NCI-H82 treated with DMSO at 0.1 percent for 48 hours (cell line): ENCODE results near the gene GPRC5C.

Experiments
- DNase-seq: peaks from one replicate; lab custom pipeline; 2025; ENCODE audit not compliant: unreplicated experiment; lab: John Stamatoyannopoulos, UW

Gene GPRC5C, protein sequence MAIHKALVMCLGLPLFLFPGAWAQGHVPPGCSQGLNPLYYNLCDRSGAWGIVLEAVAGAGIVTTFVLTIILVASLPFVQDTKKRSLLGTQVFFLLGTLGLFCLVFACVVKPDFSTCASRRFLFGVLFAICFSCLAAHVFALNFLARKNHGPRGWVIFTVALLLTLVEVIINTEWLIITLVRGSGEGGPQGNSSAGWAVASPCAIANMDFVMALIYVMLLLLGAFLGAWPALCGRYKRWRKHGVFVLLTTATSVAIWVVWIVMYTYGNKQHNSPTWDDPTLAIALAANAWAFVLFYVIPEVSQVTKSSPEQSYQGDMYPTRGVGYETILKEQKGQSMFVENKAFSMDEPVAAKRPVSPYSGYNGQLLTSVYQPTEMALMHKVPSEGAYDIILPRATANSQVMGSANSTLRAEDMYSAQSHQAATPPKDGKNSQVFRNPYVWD

DNA sequence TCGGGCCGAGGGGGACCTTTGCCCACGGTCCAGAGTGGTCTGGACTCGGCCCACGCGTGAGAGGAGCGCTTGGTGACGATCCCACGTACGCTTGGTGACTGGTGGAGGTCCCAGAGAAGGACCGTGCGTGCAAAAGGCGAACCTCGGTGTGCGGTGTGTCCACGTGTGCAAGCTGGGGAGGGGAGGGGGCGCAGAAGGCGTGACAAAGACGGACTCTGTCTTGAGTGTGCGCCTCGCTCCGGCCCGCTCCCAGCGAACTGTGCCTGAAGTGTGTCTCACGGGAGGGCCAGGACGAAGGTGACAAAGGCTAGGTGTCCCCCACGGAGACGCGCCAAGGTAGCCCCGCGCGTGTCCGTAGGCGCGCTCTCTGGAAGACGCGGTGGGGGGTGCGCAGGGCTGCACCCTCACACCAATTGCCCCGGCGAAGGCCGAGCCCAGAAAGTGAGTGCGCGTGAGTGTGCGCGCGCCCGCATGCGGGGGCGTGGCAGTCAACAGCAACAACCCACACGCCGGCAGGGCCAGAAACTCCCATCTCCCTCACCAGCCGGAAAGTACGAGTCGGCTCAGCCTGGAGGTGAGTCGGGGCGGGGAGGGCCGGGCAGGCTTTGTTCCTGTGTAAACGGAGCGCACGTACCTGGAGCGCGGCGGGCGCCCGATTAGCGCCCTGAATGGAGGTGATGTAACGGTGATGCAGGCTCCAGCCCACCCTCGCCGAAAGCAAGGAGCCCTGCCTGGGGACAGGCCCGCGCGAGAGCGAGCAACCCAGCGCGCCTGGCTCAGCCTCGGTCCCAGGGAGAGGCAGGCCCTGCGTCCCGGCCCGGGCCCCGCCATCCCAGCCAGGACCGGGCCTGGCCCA, at the start of gene GPRC5C:
GPRC5C (plus strand) TSS at position 521 of the 856 bp plus-strand sequence. CDS start 7,689 bp downstream, outside the sequence.
- DNase-seq = no peak

DNA sequence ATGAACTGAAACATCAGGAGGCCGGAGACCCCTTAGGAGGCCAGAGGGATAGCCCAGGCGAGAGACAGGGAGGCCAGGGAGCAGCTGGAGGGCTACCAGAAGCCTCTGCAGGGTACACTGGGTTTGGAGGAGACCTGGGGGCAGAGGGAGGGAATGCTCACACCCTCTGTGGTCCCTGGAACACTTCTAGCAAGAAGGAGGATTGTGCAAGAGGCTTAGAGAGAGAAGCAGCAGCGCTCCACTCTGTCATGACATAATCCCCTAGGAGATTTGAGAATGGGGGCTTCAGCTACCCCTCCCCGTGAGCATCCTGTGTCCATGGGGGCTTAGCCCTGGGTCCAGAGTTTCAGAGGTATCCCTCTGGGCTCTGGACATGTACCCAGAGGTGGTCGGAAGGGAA, 48.7 kb upstream of the GPRC5C start:
- no peak for DNase-seq

DNA sequence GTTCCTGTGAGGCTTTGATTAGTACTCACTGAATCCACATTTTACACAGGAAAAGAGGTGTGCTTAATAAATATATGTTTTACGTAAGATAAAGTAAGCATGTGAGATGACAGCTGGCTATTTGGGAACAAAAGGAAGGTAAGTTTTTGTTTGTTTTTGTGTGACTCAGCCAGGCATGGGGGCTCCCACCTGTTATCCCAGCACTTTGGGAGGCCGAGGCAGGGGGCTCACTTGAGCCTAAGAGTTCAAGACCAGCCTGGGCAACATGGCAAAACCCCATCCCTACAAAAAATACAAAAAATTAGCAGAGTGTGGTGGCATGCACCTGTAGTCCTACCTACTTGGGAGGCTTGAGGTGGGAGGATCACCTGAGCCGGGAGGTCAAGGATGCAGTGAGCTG, 46.7 kb upstream of the GPRC5C start:
- DNase-seq = no peak

DNA sequence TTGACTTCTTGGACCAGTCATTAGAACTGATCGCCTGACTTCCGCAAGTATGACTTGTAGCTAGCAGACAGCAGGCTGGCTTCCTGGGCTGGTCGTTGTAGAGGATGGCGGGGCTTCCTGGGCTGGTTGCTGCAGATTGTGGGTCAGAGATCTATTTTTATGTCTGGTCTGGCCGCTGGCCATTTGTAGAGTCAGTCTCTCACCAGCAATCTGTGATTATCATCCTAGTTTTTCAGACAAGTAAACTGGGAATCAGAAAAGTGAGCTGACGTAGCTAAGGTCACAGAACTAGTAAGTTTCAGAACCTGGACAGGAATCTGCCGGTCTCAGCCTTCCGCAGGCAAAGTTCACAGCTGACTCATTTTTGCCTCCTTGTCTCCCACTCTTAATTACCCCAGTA, 45.5 kb upstream of the GPRC5C start:
- no peak for DNase-seq

DNA sequence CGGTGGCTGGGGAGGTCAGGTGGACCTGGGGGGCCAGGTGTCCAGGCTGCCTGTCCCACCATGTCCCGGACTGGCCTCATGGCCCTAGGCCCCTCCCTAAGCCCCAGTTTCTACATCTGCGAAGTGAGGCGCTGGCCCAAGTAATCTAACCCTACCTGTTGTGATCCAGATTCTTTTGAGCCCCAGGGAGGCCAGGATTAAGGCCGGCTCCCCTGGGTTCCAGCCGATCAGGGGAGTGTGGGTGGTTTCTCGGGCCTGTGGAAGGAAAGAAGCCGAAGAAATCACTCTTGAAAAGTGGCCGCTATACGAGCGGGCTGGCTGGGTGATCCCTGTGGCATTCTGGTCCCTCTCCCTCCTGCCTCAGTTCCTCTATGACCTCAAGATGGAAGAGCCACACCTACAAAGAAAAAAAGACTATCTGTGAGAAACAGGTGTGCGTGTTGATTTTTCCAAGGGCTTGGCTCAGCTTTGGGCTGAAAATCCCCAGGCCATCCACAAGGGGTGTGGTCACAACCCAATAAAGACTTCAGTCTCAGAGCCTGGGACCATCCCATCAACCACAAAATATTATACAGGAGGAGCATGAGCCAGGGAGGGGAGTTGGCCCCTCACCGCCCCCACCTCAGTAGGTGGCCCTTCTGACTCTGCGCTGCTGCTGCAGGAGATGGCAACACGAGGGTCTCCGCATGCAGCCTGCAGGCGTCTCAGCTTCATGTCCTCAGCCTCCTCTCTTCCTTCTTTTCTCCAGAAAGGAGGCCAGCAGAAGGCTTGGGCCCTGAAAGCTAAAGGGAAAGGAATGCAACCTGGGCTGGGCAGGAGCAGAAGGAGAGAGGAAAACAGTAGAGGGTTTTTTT, 44.3 kb upstream of the GPRC5C start:
- no peak for DNase-seq

DNA sequence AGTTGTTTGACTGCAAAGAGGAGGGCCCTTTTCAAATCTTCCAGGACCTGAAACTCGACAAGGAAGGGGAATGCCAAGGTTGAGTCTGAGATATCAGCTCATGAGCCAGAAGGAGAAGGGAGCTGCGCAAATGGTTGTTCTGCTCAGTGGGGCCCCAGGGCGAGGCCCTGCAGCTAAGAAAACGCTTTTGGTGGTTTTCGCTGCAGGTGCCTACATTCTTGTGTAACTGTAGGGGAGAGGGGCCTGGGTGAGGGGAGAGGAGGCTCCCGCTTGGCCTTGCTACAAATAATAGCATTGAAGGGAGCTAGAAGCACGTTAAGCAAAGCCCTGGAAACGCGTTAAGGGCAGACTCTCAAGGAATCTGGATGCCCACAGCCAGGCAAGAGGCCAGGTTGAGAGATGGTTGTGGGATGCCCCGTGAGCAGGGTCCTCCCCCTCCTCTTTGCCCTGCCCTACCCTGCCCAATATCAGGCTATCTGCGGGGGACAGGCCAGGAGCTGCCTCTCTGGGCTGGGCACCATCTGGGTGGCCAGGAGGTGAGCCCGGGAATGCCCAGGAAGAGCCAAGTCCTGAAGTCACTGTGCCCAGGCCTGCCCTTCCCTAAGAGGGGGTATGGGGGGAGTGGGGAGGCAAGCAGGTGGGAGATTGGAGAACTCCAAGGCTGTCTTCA, 42.7 kb upstream of the GPRC5C start:
- DNase-seq = no peak

DNA sequence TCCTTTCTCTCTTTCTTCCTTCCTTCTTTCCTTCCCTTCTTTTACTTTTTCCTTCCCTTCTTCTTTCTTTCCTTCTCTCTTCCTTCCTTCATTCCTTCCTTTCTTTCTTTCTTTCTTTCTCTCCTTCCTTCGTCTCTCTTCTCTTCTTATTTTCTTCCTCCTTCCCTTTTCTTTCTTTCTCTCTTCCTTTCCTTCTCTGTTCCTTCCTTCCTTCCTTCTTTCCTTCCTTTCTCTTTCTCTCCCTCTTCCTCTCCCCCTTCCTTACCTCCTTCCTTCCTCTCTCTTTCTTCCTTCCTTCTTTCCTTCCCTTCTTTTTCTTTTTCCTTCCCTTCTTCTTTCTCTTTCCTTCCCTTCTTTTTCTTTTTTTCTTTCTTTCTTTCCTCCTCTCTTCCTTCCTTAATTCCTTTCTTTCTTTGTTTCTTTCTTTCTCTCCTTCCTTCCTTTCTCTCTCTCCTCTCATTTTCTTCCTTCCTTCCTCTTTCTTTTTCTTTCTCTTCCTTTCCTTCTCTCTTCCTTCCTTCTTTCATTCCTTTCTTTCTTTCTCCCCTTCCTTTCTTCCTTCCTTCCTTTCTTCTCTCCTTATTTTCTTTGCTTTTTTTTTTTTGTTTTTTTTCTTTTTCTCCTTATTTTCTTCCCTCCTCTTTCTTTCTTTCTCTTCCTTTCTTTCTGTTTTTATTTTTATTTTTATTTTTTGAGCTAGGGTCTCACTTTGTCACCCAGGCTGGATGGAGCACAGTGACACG, 41.8 kb upstream of the GPRC5C start:
- no peak for DNase-seq

DNA sequence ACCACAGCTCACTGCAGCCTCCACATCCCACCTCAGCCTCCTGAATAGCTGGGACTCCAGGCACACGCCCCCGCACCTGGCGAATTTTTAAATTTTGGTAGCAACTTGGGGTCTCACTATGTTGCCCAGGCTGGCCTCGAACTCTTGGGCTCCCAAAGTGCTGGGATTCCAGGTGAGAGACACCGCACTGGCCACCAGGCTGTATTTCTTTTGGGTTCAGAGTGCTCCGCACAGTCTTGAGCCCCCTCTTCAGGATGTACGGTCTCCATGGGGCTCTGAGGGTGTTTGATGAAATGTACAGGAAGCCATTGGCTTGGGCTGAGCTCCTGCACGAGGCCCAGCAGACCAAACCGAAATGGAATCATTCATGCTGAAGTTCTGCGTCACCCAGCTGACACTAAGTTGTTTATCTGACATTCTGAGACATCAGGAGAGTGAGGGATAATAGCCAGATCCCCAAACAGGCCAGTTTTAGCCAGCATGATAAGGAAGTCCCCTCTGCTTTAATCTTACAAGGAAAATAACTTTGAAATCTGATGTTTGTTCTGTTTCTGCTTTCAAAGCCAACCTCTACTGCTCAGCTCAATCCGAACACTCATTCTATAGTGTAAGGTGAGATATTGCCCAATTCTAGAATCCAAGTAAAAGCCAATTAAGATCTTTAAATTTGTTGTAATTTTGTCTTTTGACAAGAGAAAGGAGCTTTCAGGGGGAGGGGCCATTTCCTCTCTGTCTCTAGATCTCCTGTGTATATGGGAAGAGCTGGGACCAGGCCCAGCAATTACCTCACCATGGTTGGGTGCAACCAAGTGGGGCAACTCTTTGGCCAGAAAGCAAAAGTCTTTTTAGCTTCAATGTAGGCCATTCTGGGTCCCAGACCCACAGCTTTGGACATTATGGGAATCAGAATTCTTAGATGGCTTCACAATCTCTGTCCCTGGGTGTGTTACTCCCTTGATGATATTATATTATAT, 40.9 kb upstream of the GPRC5C start:
- DNase-seq = no peak

DNA sequence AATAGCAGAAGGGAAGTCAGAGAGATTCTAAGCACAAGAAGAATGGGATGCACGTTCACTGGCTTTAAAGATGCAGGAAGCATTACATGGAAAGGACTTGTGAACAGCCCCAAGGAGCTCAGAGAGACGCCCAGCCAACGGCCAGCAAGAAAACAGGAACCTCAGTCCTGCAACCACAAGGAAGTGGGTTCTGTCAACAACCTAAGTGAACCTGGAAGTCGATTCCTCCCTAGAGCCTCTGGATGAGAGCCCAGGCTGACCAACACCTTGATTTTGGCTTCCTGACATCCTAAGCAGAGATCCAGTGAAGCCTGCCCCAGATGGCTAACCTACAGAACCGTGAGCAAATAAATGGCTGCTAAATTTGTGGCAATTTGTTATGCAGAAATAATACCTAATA, 40.1 kb upstream of the GPRC5C start:
- no peak for DNase-seq

DNA sequence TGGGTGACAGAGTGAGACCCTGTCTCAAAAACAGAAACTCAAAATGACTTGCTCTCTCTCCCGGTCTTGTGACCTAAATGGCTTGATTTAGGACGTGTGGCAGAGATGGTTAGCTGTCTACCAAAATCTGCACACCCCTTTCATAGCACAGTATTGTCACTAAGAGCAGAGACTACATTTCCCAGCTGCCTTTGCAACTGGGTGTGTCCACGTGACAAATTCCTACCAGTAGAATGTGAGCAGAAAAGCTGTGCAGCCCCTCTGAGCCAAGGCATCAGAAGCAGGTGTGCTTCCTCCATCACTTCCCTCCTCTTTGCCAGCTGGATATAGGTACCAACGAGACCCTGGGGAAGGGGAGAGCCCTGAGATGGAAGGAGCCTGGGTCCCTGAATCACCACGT, 39.0 kb upstream of the GPRC5C start:
- DNase-seq = no peak

DNA sequence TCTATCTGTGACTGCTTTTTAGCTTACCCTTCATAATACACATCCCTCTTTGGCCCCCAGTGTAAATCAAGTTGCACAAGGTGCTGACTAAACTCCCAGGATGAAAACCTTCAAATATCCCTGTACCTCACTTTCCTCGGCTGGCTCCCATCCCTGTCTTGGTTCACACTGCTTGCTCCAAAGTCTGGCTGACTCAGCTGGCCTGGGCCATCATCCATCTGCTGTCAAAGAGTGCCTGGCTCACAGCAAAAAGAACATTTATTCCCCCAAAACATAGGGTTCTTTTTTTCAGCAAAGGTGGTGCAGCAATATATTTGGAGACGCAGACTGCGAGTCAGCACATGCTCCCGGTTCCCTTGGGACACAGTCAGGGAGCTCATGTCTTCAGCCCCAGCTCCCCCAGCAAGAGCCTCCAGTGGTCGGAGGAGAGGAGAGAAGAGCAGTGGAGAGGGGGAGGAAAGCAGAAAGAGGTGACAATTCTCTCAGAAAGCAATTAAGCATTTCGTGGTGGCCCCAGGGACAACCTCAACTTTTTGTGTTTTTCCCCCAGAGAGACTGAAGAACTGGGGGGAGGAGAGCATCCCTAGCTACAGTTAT, 38.4 kb upstream of the GPRC5C start:
- DNase-seq = no peak

DNA sequence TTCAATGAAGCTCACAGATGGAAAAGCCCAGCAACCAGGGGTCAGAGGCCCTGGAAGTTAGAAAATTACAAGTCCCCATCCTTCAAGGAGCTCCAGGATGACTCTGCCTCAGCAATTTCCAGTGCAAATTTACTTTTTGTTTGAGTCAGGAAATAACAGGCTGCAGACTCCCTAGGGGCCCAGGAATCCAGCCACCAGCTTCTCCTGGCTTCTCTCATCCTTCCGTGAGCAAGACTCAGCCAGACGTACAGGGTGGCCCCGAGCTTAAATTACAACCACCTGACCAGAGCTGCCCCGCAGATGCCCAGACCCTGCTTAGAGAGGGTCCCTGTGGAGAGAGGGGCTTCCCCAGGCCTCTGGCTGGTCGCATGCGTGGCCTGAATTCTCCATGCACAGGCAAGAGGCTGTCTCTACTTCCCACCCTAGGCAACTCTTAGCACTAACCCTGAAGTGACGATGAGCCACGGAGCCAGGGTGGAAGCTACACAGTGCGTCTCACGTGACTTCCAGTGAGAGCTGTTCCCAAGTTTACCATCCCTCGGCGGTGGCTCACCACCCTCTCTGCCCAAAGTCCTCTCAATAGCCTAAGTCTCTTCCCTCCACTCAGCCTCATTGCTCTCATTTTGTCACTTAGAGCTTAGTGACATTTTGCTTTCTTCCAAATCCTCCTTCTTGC, 37.5 kb upstream of the GPRC5C start:
- no peak for DNase-seq

DNA sequence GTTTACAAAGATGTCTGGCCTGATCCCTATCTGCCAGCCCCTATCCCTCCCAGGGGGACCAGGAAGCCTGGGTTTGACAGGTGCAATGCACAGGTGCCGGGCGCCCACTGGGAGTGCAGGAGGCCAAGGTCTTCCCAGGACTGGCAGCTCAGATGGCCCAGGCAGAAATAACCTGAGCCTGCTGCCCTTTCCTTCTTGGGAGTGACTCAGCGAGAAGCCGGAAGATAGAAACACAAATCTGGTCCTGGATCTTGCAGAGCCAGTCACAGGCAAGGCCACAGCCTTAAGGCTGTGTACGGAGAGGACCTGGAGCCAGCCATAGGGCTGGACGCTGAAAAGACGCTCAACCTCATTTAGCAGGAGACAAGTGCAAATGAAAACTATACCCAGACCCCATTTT, 36.9 kb upstream of the GPRC5C start:
- no peak for DNase-seq

DNA sequence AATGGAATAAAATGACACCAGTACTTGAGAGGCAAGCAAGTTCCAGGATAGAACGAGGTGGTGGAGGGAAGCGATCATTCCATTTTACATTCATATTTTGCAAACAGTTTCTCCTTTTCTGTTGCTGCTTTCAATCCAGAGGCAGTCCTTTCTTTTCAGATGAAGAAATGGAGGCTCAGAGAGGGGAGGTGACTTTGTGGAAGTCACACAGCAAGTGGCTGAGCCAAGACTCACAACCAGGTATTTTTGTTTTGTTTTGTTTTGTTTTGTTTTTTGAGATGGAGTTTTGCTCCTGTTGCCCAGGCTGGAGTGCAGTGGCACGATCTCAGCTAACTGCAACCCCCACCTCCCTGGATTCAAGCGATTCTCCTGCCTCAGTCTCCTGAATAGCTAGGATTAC, 35.3 kb upstream of the GPRC5C start:
- DNase-seq = no peak

DNA sequence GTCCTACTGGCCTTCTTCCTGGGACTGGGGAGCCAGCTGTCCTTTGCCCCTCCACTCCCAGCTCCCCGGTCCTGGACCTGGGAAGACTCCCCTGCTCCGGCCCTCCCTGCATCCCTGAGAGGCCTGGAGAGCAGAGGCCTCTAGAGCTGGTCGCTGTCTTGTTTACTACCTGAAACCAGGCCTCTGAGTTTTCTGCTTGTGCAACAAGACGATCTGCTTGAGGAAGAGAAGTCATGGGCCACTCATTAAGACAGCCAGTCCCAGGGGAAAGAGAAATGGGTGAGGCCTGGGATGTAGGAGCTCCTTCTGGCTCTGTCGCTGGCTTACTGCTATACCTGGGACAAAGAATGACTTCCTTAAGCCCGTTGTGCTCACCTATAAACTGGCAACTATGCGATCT, 29.8 kb upstream of the GPRC5C start:
- DNase-seq = no peak

DNA sequence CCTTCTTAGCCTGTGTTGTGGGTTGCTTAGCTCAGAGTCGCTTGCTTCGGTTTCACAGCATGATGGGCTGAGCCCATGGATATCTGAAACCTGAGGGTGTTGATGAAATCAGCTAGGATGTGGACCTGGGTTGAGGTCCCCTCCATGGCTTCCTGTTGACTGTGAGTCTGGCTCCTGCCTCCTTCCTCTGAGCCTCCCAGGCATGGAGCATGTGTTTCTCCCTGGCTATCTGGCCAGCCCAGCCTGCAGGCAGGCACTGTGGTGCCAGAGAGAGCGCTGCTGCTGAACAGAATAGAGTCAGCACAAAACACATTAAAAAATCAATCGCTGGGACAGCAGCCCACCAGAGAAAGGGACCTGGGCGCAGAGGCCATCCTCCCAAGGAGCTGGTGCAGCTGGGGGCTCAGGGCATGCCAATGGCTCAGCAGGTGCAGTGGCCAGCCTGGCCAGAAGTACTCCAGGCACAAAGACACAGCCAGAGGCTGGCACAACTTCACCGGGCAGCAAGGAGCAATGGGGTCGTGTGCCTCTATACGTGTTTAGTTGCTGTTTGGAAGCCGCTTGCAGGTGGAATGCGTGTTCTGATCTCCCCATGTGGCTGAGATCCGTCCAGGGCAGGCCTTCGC, 28.3 kb upstream of the GPRC5C start:
- no peak for DNase-seq

DNA sequence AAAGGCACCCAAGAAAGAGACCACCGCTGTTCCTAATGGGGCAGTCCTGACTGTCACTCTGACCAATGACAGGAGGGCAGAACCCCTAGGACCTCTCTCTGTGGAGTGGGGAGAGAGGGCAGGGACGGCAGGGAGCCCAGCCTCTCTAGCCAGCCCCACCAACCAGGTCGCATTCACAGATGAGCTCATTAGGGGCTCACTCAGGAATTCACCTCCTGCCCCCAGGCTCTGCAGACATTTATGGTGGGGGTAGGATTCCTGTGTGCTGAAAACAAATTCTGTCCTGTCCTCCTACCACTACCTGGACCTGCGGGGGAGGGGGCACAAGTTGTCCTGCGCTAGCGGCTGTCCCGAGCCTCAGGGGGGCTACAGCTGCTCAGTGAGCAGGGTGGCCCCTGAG, 27.7 kb upstream of the GPRC5C start:
- DNase-seq = no peak
